H1 (cell line): ENCODE data around the gene PPA2. TPM values are rescaled to one million over a fixed set of nuclear protein-coding genes. Genes with fewer than 3 reads are reported as not detected.

ENCODE experiments used
- CTCF ChIA-PET: fragments of 300-600 bp; sonication (Branson Sonifier 250); formaldehyde crosslinking; loops from one replicate; lab custom pipeline; 2021; ENCODE audit not compliant: partially characterized antibody; lab: Charles Lee
- POLR2A ChIA-PET: fragments of 300-600 bp; sonication (Branson Sonifier 250); formaldehyde crosslinking; loops from one replicate; lab custom pipeline; 2021; ENCODE audit warnings: inconsistent platforms; ENCODE audit not compliant: partially characterized antibody; lab: Charles Lee
- DNase-seq, 2 experiments: peaks; one replicate each; pipeline versions ENCODE4 v3.0.0 to v3.0.0-alpha.2; 2010 to 2022; ENCODE audit warnings: low spot score in 2 of 2, low read depth in 1 of 2, mixed read lengths in 1 of 2
- FAIRE-seq: peaks from 2 replicates; lab custom pipeline; 2011; peaks lifted over from hg19 to GRCh38; lab: Jason Lieb, UNC
- H2AFZ ChIP-seq: 2 replicates; pipeline ENCODE4 v1.8.1; 2012; ENCODE audit warnings: low read length, inconsistent platforms
- H2AK5ac ChIP-seq: 2 replicates; pipeline ENCODE4 v1.6.1; 2013; ENCODE audit warnings: low read depth, low read length
- H2BK120ac ChIP-seq: replicated peaks from 2 replicates; pipeline ENCODE3; 2013; ENCODE audit warnings: low read depth, low read length, inconsistent platforms
- H2BK12ac ChIP-seq: 2 replicates; pipeline ENCODE4 v1.6.1; 2013; ENCODE audit warnings: low read depth, low read length
- H2BK15ac ChIP-seq: 2 replicates; pipeline ENCODE4 v1.6.1; 2013; ENCODE audit warnings: low read length
- H2BK20ac ChIP-seq: 2 replicates; pipeline ENCODE4 v1.6.1; 2013; ENCODE audit warnings: low read length
- H2BK5ac ChIP-seq: 2 replicates; pipeline ENCODE4 v1.6.1; 2013; ENCODE audit warnings: low read depth, low read length
- H3K14ac ChIP-seq: 2 replicates; pipeline ENCODE4 v1.6.1; 2013; ENCODE audit warnings: inconsistent platforms; ENCODE audit not compliant: insufficient read length
- H3K18ac ChIP-seq: 2 replicates; pipeline ENCODE4 v1.6.1; 2013; ENCODE audit warnings: low read length; ENCODE audit errors: extremely low read depth
- H3K23ac ChIP-seq: 2 replicates; pipeline ENCODE4 v1.6.1; 2013; ENCODE audit warnings: inconsistent platforms; ENCODE audit not compliant: insufficient read length
- H3K23me2 ChIP-seq: 2 replicates; pipeline ENCODE4 v1.6.1; 2013; ENCODE audit warnings: low read depth, low read length
- H3K27ac ChIP-seq: 2 replicates; pipeline ENCODE4 v1.6.1; 2011; ENCODE audit warnings: low read depth, low read length, inconsistent platforms
- H3K27me3 ChIP-seq, 4 experiments: replicated peaks in 1 of 4; 1 replicate in 1 of 4; 2 replicates in 3 of 4; pipeline versions ENCODE4 v1.6.1 to v1.8.1; 2011 to 2013; ENCODE audit warnings: low read length in 3 of 4, mild to moderate bottlenecking in 3 of 4, inconsistent platforms in 2 of 4, mixed read lengths in 2 of 4, moderate library complexity in 1 of 4; ENCODE audit not compliant: control insufficient read depth in 3 of 4, insufficient read depth in 3 of 4; ENCODE audit errors: extremely low read depth in 1 of 4
- H3K36me3 ChIP-seq, 4 experiments: 2 replicates each; pipeline versions ENCODE4 v1.6.1 to v1.8.1; 2011 to 2013; ENCODE audit warnings: mild to moderate bottlenecking in 4 of 4, low read length in 3 of 4, moderate library complexity in 2 of 4, control low read depth in 1 of 4, inconsistent platforms in 1 of 4; ENCODE audit not compliant: insufficient read depth in 4 of 4, control insufficient read depth in 2 of 4
- H3K4ac ChIP-seq: replicated peaks from 2 replicates; pipeline ENCODE3; 2013; ENCODE audit warnings: low read length, low read depth, mixed read lengths, inconsistent platforms; ENCODE audit not compliant: insufficient read length
- H3K4me1 ChIP-seq, 4 experiments: replicated peaks in 1 of 4; 1 replicate in 1 of 4; 2 replicates in 3 of 4; pipeline versions ENCODE4 v1.6.1 to v1.8.1; 2011 to 2013; ENCODE audit warnings: low read length in 3 of 4, inconsistent platforms in 2 of 4, mixed read lengths in 1 of 4; ENCODE audit not compliant: insufficient read depth in 4 of 4, control insufficient read depth in 3 of 4
- H3K4me2 ChIP-seq, 2 experiments: 2 replicates each; pipeline versions ENCODE4 v1.6.1 to v1.8.1; 2011 to 2013; ENCODE audit warnings: low read depth in 2 of 2, low read length in 2 of 2, control low read depth in 1 of 2, inconsistent platforms in 1 of 2, mild to moderate bottlenecking in 1 of 2; ENCODE audit not compliant: insufficient read depth in 1 of 2
- H3K4me3 ChIP-seq, 4 experiments: fragments of 200-600, 300-600 bp in 1 of 4; sonication (generic), shearing (Covaris generic), sonication (Bioruptor Twin) in 1 of 4; 2 replicates each; pipeline versions ENCODE4 v1.5.1 to v1.8.1; 2011 to 2016; ENCODE audit warnings: low read length in 4 of 4, low read depth in 3 of 4, control low read depth in 2 of 4, inconsistent platforms in 2 of 4, mild to moderate bottlenecking in 2 of 4, mixed read lengths in 1 of 4, moderate library complexity in 1 of 4; ENCODE audit not compliant: insufficient read depth in 2 of 4; ENCODE audit errors: extremely low read depth in 1 of 4
- H3K56ac ChIP-seq: replicated peaks from 2 replicates; pipeline ENCODE3; 2013; ENCODE audit warnings: low read depth, mild to moderate bottlenecking, mixed read lengths, low read length, inconsistent platforms; ENCODE audit not compliant: insufficient read length
- H3K79me1 ChIP-seq: 2 replicates; pipeline ENCODE4 v1.6.1; 2013; ENCODE audit warnings: low read depth, low read length, control low read depth
- H3K79me2 ChIP-seq, 2 experiments: 2 replicates each; pipeline versions ENCODE4 v1.6.1 to v1.8.1; 2012 to 2013; ENCODE audit warnings: low read length in 2 of 2, mild to moderate bottlenecking in 2 of 2, inconsistent platforms in 1 of 2; ENCODE audit not compliant: insufficient read depth in 2 of 2, control insufficient read depth in 1 of 2
- H3K9ac ChIP-seq, 4 experiments: replicated peaks in 1 of 4; 1 replicate in 1 of 4; 2 replicates in 3 of 4; pipeline versions ENCODE4 v1.6.1 to v1.8.1; 2011 to 2013; ENCODE audit warnings: low read depth in 3 of 4, low read length in 3 of 4, control low read depth in 2 of 4, mild to moderate bottlenecking in 2 of 4, moderate library complexity in 2 of 4, inconsistent platforms in 1 of 4; ENCODE audit errors: extremely low read depth in 1 of 4
- H3K9me3 ChIP-seq, 2 experiments: 2 replicates each; pipeline versions ENCODE4 v1.6.1 to v1.8.1; 2012 to 2013; ENCODE audit warnings: mild to moderate bottlenecking in 2 of 2, moderate library complexity in 2 of 2, control low read depth in 1 of 2, inconsistent platforms in 1 of 2, low read depth in 1 of 2, low read length in 1 of 2, mixed read lengths in 1 of 2; ENCODE audit not compliant: insufficient read depth in 2 of 2
- H4K20me1 ChIP-seq, 2 experiments: replicated peaks in 1 of 2; 2 replicates each; pipeline versions ENCODE3 to v1.8.1; 2011 to 2013; ENCODE audit warnings: inconsistent platforms in 2 of 2, low read length in 2 of 2, mild to moderate bottlenecking in 1 of 2; ENCODE audit not compliant: insufficient read depth in 2 of 2, control insufficient read depth in 1 of 2
- H4K5ac ChIP-seq: 2 replicates; pipeline ENCODE4 v1.6.1; 2013; ENCODE audit warnings: low read length, low read depth, mixed read lengths, inconsistent platforms; ENCODE audit not compliant: insufficient read length
- H4K8ac ChIP-seq: 2 replicates; pipeline ENCODE4 v1.8.0; 2013; ENCODE audit warnings: mild to moderate bottlenecking, moderate library complexity, low read length, inconsistent platforms; ENCODE audit not compliant: insufficient read depth; ENCODE audit errors: extremely low read depth
- H4K91ac ChIP-seq: replicated peaks from 2 replicates; pipeline ENCODE3; 2013; ENCODE audit warnings: low read length, mixed read lengths, inconsistent platforms; ENCODE audit not compliant: insufficient read length
- BACH1 ChIP-seq: IDR thresholded peaks from 2 replicates; pipeline ENCODE4 v1.6.1; 2012; ENCODE audit warnings: low read length, improper control_type of control experiment
- CHD1 ChIP-seq: IDR thresholded peaks from 2 replicates; pipeline ENCODE4 v1.6.1; 2012; ENCODE audit warnings: low read depth, low read length, improper control_type of control experiment
- EGR1 ChIP-seq: IDR thresholded peaks from 2 replicates; pipeline ENCODE4 v1.6.1; 2011; ENCODE audit warnings: low read depth, low read length, borderline replicate concordance
- EP300 ChIP-seq, 2 experiments: IDR thresholded peaks; 1 replicate in 1 of 2; 2 replicates in 1 of 2; pipeline ENCODE4 v1.6.1; 2011 to 2012; ENCODE audit warnings: low read depth in 2 of 2, low read length in 2 of 2, mild to moderate bottlenecking in 2 of 2, borderline replicate concordance in 1 of 2, inconsistent platforms in 1 of 2, moderate library complexity in 1 of 2
- EZH2 ChIP-seq: fragments of 200-600 bp; sonication (generic); IDR thresholded peaks from 2 replicates; pipeline ENCODE4 v1.7.1; 2012; ENCODE audit warnings: low read depth, mild to moderate bottlenecking, moderate library complexity, low read length, inconsistent platforms; ENCODE audit not compliant: severe bottlenecking
- KDM4A ChIP-seq: IDR thresholded peaks from one replicate; pipeline ENCODE4 v1.7.1; 2012; ENCODE audit warnings: low read depth, mild to moderate bottlenecking, moderate library complexity, low read length, inconsistent platforms; ENCODE audit not compliant: severe bottlenecking
- RBBP5 ChIP-seq: IDR thresholded peaks from 2 replicates; pipeline ENCODE4 v1.7.1; 2012; ENCODE audit warnings: low read depth, mild to moderate bottlenecking, inconsistent platforms, low read length, moderate library complexity, borderline replicate concordance
- SUZ12 ChIP-seq: fragments of 200-600 bp; sonication (generic); IDR thresholded peaks from 2 replicates; pipeline ENCODE4 v1.6.1; 2012; ENCODE audit warnings: mild to moderate bottlenecking, inconsistent platforms, low read length, moderate library complexity, mixed read lengths
- TEAD4 ChIP-seq: IDR thresholded peaks from 2 replicates; pipeline ENCODE4 v1.6.1; 2012; ENCODE audit warnings: low read depth, low read length, inconsistent platforms, mixed read lengths
- WGBS, 2 experiments: shearing (Covaris generic) in 1 of 2; methylation state at CpG; one replicate each; pipeline versions ENCODE4 v1.1.6 to v1.1.7; 2013 to 2015; ENCODE audit warnings: low lambda C conversion rate in 2 of 2, mixed read lengths in 2 of 2, inconsistent platforms in 1 of 2, low coverage in 1 of 2, missing lambda C conversion rate in 1 of 2; ENCODE audit not compliant: insufficient replicate concordance in 2 of 2, insufficient coverage in 1 of 2, insufficient read length in 1 of 2; ENCODE audit errors: extremely low coverage in 1 of 2, missing lambda C conversion rate in 1 of 2; 5-methylcytosine and 5-hydroxymethylcytosine counted together
- polyA plus RNA-seq, 7 experiments: library from polyadenylated mRNA; depleted of rRNA in 3 of 7; stranded (reverse) in 5 of 7; unstranded in 2 of 7; fragments of >200 nt in 5 of 7; fragments of 200-250 nt in 2 of 7; gene quantifications; 1 replicate in 5 of 7; 2 replicates in 1 of 7; 4 replicates in 1 of 7; pipeline versions ENCODE4 v1.2.1 to v1.2.3, GENCODE V29; 2011 to 2013; ENCODE audit warnings: missing spikeins in 2 of 7, mixed read lengths in 2 of 7
- total RNA-seq: library from RNA; stranded (reverse); fragmentation: NEBNext Ultra II Directional; extraction: Animal tissue kit (Norgen Biotek cat#: 25700); gene quantifications from 2 replicates; pipeline ENCODE4 v1.2.1, GENCODE V29; 2021
- TF ChIP-seq, protein P1 (sequence below): IDR thresholded peaks from 2 replicates; pipeline ENCODE4 v1.6.1; 2012; ENCODE audit warnings: inconsistent platforms

PPA2 gene
- total and polyA plus RNA-seq, 2 of the 8 experiments (the other 6 are each of a cell fraction or from before 2014, with no cell fraction given) = 24.9 to 62.7 TPM

DNA sequence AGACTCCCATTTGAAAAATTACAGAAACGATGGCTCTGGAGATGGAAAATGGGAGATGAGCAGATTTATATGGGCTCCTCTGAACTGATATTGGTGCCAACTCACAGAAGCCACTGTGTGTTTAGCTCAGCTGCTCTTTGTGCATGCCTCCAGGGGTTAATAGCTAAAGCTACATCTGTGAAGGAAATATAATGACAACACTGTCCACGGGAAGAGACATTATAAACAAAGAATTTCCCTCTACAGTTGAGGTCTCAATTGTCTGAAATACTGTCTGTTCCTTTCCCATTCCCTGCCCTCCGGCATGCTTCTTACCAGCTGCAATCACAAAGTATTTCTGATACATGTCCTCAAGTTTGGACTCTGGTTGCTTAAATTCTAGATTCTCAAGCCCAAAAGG, 40.4 kb downstream of the PPA2 start:
- DNase-seq = no peak
- Histone ChIP-seq H3K79me2 (no peaks in the 10 kb centered on the region), H2BK20ac (no peak overlapping the region), H3K4ac (no peak overlapping the region), H3K27me3 (no peaks in the 10 kb centered on the region), H3K36me3 (peaks cover 0 to 8% (median 0%) of the 10 kb centered on the region in 4 experiments; a peak in 1 of 8 replicates), H3K23ac (no peak overlapping the region), H3K9ac (no peak overlapping the region), H4K91ac (no peak overlapping the region), H3K56ac (no peak overlapping the region), H3K79me1 (no peaks in the 10 kb centered on the region), H2BK120ac (no peak overlapping the region), H3K18ac (no peak overlapping the region), H3K4me3 (no peak overlapping the region), H3K23me2 (no peaks in the 10 kb centered on the region), H2AFZ (no peak overlapping the region), H3K4me2 (no peak overlapping the region), H2AK5ac (no peak overlapping the region), H3K14ac (no peak overlapping the region), H2BK12ac (no peak overlapping the region), H2BK5ac (no peak overlapping the region), H3K27ac (no peak overlapping the region), H4K8ac (no peak overlapping the region), H3K4me1 (no peaks in the 10 kb centered on the region), H3K9me3 (no peaks in the 10 kb centered on the region; a peak in 1 of 4 replicates), H4K5ac (no peak overlapping the region), H2BK15ac (no peak overlapping the region), H4K20me1 (no peaks in the 10 kb centered on the region)
- FAIRE-seq = no peak
- ChIA-PET POLR2A (no interaction called here), CTCF (interaction anchor here (0.8 kb wide), 1 partner anchor 21 kb away, joined by 3 read pairs; no protein-coding TSS in a partner anchor)
- TF ChIP-seq BACH1 (no peak), CHD1 (no peak), TEAD4 (no peak), SUZ12 (no peak), EZH2 (no peak), KDM4A (no peak), EGR1 (no peak), RBBP5 (no peak), EP300 (IDR thresholded peaks at IDR 0.05; ENCODE audit: borderline replicate concordance in 1 of 2, low read depth in 2 of 2, low read length in 2 of 2) (no peak)
- TF ChIP-seq, protein P1, sequence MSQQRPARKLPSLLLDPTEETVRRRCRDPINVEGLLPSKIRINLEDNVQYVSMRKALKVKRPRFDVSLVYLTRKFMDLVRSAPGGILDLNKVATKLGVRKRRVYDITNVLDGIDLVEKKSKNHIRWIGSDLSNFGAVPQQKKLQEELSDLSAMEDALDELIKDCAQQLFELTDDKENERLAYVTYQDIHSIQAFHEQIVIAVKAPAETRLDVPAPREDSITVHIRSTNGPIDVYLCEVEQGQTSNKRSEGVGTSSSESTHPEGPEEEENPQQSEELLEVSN = no peak
- 96% methylated on average over 3 of the region's 3 CpGs; no CpG with 5 or more reads in 1 of the 2 experiments for WGBS, 2 experiments
